GM19099 (cell line): ENCODE measurements around the gene SP140L.

ENCODE experiments used
- POLR2A ChIP-seq: IDR thresholded peaks from 3 replicates; pipeline ENCODE4 v1.6.1; 2011; ENCODE audit warnings: low read depth; ENCODE audit not compliant: insufficient read length; ENCODE audit errors: extremely low read depth

SP140L gene

DNA sequence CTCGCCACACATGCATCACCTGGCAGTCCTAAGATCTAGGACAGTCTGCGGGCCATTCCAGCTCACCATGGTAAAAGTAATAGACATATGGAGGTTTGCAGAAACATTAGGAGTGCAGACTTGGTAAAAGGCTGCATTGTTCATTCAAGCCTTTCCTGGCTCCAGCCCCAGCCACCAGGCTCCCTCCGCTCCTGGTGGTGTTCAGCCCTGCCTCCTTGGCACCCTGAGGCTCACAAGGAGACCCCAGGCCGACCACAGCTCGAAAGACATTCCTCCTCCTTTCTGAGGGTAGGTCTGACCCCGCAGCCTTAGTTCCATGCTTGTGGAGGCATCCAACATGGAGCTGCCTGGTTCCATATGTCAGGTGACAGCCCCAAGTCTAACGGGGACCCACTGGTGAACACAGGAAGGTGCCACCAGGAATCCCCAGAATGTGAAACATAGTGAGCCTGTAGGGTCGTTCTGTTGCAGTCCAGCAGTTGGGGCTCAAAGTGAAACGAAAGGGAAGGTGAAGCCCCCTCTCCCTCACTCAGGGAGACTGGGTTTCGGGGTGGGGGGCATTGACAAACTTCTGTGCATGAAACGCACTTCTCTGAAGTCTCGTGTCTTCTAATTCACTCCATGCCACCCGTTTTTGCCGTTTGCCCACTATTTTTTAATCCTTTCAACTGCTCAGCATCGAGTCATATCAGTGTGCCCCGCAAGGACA, 84.0 kb downstream of the SP140L start:
- no peak for TF ChIP-seq POLR2A

DNA sequence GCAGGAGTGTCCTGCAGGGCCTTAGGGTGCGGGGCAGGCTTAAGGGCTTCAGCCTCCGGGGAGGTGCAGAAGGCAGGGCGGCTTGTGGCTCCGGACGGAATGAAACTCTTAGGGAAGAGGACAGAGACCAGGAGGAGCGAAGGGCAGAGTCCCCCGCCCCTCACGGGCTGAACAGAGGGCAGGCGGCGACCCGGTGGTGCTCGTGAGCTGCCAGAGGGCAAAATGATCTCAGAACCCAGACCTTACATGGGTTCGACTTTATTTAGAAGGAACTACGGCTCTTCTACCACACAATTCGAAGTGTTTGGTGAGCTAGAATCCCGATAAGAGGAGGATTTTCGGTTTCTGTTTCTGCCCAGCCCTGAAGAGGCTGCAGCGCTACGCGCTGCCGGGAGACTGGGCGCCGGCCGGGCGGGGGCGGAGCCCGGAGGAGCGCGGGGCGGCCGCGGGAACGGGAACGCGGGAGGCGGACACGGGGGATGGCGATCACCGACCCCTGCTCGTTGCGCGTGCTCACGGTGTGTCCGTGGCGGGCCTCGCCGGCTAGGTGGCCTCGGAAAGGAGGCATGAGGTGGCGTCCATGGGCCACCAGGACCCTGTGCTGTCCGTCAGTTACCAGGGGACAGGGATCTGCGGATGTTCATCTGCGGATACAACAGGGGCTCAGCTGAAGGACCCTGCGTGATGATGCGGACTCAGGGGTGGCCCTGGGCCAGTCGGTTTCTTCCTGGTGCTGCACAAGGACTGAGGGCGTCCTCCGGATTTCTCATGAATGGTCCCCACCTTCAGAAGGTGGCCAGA, 84.8 kb downstream of the SP140L start:
- TF ChIP-seq POLR2A, result peak; percentile 52

DNA sequence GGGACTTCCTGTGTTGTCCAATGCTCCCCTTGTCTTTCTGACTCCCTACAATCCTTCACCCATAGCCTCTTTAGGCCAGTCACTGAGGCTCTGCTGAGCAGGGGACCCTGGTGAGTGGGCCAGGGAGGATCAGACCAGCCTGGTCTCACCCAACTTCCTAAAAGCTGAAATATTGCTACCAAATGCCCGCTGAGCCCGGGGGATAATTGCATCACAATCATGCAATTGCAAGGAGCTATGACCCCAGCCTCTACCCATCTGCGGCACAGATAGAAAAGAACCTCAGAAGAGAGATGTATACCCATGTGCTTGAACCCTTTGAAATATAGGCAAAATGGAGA, 85.3 kb downstream of the SP140L start:
- no peak for TF ChIP-seq POLR2A

DNA sequence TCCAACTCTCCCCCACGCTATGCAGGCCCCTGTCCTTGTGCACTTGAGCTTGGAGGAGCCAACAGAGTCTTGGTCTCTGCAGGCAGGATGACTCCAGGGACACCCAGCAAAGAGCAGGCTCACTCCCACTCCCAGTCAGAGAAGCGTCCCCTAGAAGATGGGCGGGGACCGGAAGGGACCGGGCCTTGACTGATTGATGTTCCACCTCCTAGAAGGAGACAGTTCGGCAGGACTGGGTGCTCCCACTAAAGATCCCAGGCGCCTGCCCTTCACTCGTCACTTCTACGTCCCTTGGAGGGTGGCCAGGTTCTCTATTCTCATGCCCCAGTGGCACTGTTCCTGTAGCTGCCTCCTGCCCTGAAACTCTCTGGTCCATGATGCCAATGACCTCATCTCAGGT, 85.9 kb downstream of the SP140L start:
- no peak for TF ChIP-seq POLR2A

DNA sequence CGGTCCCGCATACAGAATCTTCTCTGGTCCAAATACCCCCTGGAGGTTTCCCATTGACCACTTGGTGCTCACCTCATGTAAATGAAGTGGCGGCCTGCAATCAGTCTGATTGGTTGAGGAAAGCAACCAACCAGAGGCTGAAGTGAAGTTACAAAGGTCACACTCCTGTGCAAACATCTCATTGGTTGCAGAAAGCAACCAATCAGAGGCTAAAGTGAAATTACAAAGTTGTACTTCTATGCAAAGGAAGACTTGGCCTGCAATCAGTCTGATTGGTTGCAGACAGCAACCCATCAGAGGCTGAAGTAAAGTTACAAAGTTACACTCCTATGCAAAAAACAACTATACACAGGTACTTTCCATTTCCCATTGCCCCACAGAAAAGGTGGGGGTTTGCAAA, 86.5 kb downstream of the SP140L start:
- TF ChIP-seq POLR2A, result no peak

DNA sequence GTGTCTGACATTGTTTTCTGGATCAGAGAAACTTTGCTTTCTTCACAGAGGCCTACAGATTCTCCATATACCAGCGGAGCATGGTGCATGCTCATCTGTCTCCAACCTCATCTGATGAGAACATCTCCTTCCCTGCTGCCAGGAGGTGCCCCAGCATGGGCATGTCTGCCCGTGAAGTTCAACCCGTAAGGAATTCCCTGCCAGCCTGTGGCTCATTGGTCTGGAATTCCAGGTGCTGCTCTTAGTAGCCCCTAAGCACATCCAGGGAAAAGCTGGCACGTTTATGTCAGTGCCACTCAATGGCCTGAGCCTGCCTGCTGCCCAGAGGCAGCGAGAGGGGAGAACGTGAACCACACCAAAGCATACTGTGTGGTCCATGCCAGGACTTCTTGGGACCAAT, 87.3 kb downstream of the SP140L start:
- TF ChIP-seq POLR2A, result no peak

DNA sequence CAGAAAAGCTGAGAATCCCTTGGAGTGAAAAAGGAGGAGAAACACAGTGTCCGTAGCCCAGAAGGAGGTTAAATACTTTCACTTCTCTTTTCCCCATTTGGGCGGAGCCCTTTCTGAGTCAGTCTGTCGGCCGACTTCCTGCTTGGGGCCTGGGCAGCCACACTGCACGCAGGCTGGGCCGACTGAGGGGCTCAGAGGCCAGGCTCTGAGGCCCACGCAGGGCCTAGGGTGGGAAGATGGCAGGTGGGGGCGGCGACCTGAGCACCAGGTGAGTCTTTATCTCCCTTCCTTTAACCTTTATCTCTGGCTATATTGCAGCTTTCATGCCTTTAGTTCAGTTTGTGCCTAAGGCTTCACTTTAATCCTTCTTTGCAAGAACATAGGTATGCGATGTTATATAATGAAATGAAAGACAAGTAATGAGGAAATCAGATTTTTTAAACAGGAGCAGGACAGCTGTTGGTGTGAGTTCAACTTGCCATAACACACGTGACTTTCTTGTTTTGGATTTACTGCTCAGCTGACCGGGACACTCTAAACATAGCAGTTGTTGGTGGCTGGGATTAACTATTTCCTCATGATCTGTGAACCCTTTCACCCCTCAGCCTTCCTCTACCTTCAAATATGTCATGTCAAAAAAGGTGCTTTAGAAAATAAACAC, 89.2 kb downstream of the SP140L start, which contains the start of gene SP100:
Gene SP100 (plus strand): TSS at position 141 of the 661 bp plus-strand sequence. CDS start 96 bp downstream, at position 237.
- TF ChIP-seq POLR2A, result peak; percentile 94

DNA sequence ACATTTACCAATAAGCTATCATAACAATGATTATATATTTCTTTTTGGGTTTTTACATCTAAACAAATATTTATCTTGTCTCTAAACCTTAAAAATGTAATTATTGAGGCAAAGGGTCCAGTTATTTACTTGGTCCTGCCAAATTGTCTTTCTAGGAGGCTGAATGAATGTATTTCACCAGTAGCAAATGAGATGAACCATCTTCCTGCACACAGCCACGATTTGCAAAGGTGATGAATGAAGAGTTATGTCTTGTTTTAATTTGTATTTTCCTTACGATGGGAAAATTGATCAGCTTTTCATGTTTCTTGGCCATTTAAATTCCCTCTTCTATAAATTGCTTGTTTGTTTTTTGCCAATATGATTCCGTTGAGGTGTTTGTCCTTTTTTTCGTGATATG, 90.4 kb downstream of the SP140L start:
- TF ChIP-seq POLR2A, result no peak

DNA sequence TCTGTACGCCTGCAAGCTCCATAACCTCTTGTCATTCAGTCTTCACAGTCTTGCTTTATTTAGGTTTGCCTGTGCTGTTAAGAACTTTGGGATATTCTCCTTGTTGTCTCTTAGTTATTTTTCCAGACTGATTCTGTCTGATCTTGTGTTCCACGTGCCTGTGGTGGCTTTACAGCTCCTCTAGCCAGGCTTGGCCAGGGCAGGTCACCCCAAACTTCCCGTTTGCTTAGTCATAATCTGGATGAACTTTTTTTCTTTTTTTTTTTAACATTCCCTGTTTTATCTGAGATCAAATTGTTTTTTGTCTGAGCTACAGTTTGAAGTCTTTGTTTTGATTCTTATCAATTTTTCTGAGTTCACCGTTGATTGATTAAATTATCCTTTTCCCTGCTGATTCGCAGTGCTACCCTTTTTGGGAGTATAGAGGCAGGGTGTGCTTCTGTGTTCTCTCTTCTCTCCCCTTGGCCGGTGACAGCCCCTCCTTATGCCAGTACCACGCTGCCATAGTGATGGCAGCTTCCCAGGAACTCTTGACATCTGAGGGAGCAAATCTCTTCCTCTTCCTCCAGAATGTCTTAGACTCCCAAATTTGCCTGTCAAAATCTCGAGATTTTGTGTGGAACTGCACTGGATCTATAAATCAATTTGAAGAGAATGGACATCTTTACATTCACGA, 91.5 kb downstream of the SP140L start:
- no peak for TF ChIP-seq POLR2A

DNA sequence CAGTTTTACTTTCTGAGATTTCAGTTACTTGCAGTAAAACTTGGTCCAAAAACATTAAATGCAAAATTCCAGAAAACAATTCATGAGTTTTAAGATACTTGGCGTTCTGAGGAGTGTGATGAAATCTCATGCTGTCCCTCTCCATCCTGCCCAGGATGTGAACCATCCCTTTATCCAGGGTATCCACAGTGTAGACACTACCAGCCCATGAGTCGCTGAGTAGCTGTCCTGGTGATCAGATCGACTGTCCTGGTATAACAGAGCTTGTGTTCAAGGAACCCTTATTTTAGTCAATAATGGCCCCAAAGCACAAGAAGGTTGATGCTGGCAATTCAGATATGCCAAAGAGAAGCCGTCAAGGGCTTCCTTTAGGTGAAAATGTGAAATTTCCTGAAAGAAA, 92.2 kb downstream of the SP140L start:
- TF ChIP-seq POLR2A, result no peak

DNA sequence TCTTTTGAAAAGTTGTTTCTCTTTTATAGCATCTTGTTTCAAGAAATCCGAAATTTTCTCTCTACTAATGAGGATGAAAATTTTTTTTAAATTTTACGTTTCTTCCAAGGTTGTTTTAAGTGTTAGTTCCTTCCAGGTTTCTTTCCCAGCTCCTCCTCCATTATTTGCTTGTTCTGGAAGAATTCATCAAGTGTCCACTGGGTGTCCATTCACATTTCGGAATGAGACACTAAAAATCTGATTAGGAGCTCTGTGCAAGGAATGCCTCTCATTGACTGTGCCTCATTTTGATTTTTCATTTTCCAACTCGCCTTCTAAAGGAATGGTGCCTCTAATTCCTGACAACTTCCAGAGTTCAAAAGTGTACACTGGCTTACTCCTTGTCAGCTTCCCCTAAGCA, 95.2 kb downstream of the SP140L start:
- TF ChIP-seq POLR2A, result no peak

DNA sequence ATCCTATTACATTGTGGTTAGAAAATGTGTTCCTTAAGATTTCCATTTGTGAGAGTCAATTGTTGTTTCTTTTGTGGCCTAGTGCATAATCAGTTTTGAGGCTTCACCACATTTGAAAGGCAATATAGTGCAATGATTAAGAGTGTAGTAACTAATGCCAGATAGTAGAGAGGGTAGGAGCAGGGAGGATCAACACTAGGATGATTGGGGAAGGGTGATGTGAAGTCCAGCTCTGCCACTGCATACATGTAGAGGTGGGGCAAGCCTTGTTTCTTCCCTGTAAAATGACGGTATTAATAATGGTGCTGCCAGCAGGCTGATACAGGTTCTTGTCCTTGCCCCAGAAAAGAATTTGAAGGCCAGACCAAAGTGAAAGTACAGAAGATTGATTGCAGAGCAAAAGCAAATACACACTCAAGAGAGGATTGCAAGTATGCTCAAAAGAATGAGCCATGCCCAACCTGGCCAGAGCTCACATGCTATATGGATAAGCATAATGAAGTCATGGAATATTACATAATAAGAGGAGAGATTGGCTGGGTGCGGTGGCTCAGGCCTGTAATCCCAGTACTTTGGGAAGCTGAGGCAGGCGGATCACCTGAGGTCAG, 97.0 kb downstream of the SP140L start:
- TF ChIP-seq POLR2A, result no peak

DNA sequence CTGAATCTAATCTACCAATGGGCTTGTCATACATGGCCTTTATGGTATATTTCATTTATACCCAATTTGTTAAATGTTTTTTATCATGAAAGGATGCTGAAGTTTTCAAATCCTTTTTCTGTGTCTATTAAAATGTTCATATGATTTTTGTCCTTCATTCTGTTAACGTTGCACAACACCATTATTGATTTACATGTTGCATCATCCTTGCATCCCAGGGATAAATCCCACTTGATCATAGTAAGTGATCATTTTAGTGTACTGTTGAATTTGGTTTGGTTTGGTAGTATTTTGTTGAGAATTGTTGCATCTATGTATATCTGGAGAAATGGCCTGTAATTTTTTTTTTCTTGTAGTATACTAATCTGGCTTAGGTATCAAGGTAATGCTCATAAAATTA, 98.4 kb downstream of the SP140L start:
- no peak for TF ChIP-seq POLR2A

DNA sequence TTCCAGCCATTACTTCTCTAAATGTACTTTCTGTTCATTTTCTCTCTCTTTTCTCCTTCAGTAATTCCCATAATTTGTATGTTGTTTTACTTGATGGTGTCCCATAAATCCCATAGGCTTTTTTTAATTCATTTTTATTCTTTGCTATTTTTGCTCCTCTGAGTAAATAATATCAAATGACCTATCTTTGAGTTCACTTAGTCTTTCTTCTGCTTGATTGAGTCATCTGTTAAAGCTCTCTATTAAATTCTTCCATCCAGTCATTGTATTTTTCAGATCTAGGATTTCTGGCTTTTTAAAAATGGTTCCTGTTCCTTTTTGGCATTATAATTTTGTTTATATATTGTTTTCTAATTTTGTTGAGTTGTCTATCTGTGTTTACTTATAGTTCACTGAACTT, 102.5 kb downstream of the SP140L start:
- no peak for TF ChIP-seq POLR2A

DNA sequence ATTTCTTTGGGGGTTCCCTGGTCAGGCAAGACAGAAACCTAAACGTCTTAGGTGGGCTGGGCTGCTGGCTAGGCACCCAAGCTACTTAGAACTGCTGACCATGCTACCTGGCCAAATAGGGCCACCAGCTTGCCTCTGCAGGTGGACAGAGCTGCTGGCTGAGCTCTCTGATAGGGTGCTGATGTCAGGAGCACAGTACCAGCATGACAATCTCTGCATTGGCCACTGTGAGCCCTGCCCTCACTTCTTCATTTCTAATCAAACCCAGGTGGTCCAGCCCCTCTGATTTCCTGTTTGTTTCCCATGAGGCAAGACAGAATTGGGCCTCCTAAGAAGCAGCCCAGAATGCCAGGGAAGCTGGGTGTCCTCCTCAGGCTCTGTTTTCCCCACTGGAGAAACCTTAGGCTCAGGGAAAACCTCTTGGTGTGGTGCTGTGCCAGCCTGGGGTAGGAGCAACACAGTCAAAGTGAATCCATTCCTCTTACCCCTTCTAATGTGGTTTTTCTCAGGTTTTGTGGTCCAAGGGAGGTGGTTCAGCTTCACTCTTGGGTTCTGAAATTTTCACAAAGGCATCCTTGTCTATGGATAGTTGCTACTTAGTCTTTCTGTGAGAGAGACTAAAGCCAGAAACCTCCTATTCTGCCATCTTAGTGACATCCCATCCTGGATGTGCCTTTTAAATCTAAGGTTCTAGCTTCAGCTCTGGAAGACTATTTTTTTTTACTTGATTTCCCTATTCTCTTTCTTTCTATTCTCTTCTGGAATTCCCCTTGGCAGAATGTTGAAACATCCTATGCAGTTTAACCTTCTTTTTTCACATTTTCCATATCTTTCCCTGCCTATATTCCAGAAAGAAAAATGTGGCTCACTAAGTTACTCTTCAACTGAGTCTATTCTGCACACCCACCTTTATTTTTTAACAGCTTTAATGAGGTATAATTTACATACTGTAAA, 104.2 kb downstream of the SP140L start:
- TF ChIP-seq POLR2A, result no peak
